Amniotic stem cell (primary cell): Measurements from ENCODE around the gene ST6GALNAC2.
"Not testable (repeated sequence)": the region's sequence is repeated elsewhere in the genome, so short reads cannot be mapped to it uniquely, and the experiment has no call there.

ENCODE experiments used
- DNase-seq: peaks from one replicate; lab custom pipeline; 2025; lab: John Stamatoyannopoulos, UW

The ST6GALNAC2 gene

DNA sequence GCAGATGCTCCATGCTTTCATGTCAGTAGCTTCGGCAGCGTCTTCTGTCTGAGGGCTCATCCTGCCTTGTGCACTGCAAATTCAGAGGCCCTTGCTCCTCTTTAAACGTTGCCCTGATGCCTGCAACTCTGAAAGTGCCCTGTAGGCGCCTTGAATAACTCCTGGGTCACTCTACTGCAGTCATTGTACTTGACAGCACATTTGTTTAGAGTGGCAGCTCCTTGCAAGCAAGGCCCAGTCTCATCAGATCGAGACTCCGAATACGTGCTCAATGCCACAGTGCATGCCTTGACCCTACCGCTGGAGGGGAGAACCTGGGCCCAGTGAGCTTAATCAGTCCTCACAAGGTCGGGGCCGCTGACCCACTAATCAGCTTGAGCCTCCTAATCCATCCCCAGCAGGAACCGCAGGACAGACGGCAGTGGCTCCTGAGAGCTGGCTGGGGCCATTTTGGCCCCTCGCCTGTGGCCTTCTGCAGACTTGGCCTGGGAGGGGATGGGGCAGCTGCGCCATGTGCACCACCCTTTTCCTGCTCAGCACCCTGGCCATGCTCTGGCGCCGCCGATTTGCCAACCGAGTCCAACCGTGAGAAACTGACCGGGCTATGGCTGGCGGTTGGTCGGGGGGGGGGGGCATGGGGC, 45.9 kb downstream of the ST6GALNAC2 start, which contains the start of gene PRCD:
Gene PRCD, plus strand, starts transcription at position 414 of the 641 bp plus-strand sequence. Its CDS starts 98 bp downstream, at position 512.
- DNase-seq, result no peak

DNA sequence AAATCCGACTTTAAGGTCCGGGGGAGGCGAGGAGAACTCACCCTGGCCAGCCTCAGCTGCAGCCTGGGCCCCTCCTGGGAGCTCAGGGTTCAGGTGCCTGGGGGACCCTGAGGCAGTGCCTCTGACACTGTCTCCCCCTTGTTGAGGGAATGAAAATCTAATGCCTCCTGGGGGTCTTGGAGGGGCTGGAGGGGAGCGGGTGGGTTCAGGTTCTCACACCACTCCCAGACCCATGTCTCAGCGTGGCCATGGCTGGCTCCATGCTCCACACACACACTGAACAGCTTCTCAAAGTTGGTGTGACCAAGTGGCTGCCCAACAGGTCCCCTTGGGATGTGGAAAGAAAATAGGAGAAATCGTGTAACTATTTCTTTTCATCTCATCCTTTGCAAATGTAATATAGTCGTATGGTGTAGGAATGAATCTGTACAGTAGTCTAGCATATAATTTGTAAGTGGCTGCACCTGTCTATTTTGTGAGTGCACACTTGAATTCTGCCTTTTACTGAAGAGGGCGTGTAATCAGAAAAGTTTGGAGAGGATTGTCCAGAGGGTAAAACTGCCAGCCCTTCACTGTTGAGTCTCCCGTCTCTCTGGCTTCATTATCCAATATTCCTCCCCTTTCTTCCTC, 46.6 kb downstream of the ST6GALNAC2 start:
- DNase-seq, result no peak

GRCh38 chr17:76538281-76538931, 47.3 kb downstream of the ST6GALNAC2 start:
- no peak for DNase-seq

- DNase-seq, result no peak
These were observed 47.9 kb downstream of the ST6GALNAC2 start, which contains the start of gene CYGB for GRCh38 chr17:76537578-76538280. Gene CYGB (minus strand): TSS chr17:76537709. CDS start chr17:76537542, 167 bp downstream.

DNA sequence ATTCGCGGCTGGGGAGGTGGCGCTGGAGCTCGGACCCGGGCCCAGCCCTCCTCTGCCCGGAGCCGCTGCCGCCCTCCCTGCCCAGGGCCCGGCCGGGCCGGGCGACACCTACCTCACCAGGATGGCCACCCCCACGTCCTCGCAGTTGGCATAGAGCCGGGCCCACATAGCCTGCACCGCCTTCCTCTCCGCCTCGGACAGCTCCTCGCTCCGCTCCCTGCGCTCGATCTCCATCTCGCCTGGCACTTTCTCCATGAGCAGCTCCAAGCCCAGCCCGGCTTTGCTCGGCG, 48.4 kb downstream of the ST6GALNAC2 start:
- no peak for DNase-seq

DNA sequence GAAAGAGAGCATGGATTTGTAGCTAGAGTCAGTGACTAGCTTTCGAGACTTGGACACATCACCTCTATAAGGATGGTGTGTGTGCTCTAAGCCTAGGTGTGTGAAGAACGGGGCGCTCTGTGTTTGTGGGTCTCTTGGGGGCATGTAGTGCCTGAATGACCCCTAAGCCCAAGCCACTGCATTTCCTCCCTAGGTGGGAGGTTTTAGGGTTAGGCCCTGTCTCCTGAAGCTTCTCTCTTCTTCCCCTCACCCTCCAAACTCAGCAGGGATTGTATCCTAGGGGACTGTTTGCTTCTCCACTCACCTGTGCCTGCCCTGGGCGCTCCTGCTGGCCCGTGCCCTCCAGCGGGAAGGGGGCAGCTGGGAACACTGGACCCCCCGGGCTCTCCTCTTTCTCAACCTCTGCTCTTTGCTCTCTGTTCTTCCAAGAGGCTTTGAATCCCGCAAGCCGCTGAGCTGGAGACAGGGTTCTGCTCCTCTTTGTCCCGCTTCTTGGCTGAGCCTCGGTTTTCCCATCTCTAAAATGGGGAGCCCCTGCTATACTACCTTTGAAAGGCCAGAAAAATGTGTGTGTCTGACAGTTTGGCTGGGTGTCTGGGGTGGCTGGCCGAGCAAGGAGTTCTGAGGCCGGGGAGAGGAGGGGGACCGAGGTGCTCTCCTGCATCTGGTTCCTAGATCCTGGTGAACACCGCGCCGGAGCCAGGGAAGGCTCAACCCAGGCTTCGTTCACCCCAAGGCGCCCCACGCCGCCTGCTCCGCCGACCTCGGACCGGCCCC, 49.0 kb downstream of the ST6GALNAC2 start:
- DNase-seq, result no peak

- no peak for DNase-seq
These were observed 49.7 kb downstream of the ST6GALNAC2 start for GRCh38 chr17:76535788-76536510.

- no peak for DNase-seq
These were observed 50.6 kb downstream of the ST6GALNAC2 start for GRCh38 chr17:76534831-76535732.

GRCh38 chr17:76533640-76534359, 51.9 kb downstream of the ST6GALNAC2 start:
- DNase-seq, result not testable (repeated sequence)

- DNase-seq, result no peak
These were observed 53.5 kb downstream of the ST6GALNAC2 start for GRCh38 chr17:76532072-76532651.

- DNase-seq, result no peak
These were observed 54.1 kb downstream of the ST6GALNAC2 start for GRCh38 chr17:76531486-76532038.

- DNase-seq, result no peak
These were observed 54.7 kb downstream of the ST6GALNAC2 start for GRCh38 chr17:76530811-76531485.

- no peak for DNase-seq
These were observed 55.5 kb downstream of the ST6GALNAC2 start for GRCh38 chr17:76530095-76530723.

DNA sequence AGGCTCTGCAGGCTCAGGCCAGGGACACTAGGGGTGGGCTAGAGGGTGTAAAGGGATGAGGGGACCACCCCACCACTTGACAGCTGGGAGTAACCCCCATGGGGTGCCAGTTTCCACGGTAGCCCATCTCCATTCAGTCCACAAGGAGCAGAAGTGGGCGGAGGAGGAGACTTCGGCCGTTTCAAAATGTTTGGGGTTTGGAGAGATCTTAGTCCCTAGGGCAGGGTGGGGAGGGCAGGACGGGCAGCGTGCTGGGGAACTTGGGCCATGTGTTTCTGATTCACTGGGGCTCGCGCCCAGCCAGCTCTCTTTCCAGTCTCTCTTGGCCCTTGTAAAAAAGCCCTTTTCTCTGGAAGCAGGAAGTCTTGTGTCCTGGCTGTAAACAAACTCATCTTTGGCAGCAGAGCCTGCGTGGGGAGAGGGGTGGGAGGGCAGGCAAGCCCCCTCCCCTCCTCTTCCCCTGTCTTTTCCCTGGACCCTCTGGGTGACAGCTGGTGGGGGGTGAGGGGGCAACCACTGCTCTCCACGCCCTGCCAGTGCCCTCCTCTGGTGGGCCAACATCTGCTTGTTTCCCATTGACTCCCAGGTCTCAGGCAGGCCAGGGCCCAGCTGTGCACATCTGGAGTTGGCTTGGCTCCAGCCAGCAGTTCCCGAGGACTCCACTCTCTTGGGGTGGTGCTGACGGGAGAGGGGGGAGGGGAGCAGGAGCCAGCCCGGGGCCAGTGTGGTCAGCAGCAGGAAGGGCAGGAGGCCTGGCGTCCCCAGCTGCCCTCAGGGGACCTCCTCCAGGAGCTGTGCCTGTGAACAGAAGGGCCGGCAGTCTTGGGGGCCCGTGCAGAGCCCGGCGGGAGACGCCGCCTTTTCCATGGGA, 56.2 kb downstream of the ST6GALNAC2 start:
- DNase-seq, result peak; percentile 24

DNA sequence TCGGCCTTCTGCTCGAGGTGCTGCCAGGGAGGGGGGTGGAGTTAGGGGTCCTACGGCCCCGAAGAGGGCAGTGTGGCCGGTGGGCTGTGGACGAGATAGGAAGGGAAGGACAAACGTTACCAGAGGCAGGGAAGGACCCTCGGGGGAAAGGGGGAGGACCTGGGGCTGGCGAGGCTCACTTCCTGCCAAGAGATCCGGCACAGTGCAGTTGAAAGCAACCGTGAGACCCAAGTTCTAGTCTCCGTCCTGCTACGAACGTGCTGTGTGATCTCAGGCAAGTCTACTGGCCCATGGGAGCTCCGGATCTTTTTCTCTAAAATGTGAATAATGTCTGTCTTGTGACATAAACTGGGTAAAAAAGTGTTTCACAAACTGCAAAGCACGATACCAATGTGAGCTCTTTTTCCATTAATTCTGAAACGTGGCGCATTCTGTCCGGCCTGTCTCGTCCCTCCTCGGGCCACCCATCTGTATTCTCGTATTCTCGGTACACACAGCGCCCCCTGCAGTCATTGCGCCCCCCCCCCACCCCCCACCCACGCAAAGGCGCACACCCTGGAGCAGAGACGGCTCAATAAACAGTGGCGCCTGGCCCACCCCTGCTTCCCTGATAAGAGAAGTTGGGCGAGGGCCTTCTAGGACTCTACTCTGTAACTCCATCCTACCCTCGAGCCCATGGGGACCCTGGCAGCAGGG, 57.0 kb downstream of the ST6GALNAC2 start:
- DNase-seq, result no peak

GRCh38 chr17:76528156-76528527, 57.5 kb downstream of the ST6GALNAC2 start:
- no peak for DNase-seq
